Measurements from ENCODE around the gene C6orf47. TPM values are rescaled to one million over a fixed set of nuclear protein-coding genes. Genes with fewer than 3 reads are reported as not detected.

Gene C6orf47
- total and polyA plus RNA-seq, 2 of the 13 experiments (the other 11 are each of a cell fraction or from before 2014, with no cell fraction given) = 1.7 to 18.1 TPM

GRCh38 chr6:31651602-31652191, 8.9 kb downstream of the C6orf47 start (continued):
- TF ChIP-seq TEAD2 (CRISPR knock-in tag; IDR thresholded peaks at IDR 0.05) = no peak
- TF ChIP-seq ZBTB39 (CRISPR knock-in tag; IDR thresholded peaks at IDR 0.05) = peak; percentile 65; the same call in 1 of the 2 replicates
- TF ChIP-seq ZBTB7B (CRISPR knock-in tag; IDR thresholded peaks at IDR 0.05) = no peak
- no peak for TF ChIP-seq ZNF251 (CRISPR knock-in tag; IDR thresholded peaks at IDR 0.05)
- no peak for TF ChIP-seq ZNF704 (CRISPR knock-in tag; IDR thresholded peaks at IDR 0.05; ENCODE audit: borderline replicate concordance)
- TF ChIP-seq ZNF512 (CRISPR knock-in tag; IDR thresholded peaks at IDR 0.05) = no peak
- no peak for TF ChIP-seq FOXA3 (CRISPR knock-in tag; IDR thresholded peaks at IDR 0.05)
- TF ChIP-seq TFE3 (CRISPR knock-in tag; IDR thresholded peaks at IDR 0.05) = peak; percentile 72

Measured in HepG2 (cell line).